Common myeloid progenitor, CD34-positive (primary cell): ENCODE results near the gene TTC9.
A peak's percentile ranks its signal among the peaks of the same experiment; 100 is the strongest.

Experiments used
- CTCF ChIA-PET: fragments of 350-600 bp; sonication (Branson Sonifier 250); formaldehyde crosslinking; loops from one replicate; lab custom pipeline; 2021; ENCODE audit warnings: antibody characterized with exemption; lab: Charles Lee
- POLR2A ChIA-PET: fragments of 350-600 bp; sonication (Branson Sonifier 250); formaldehyde crosslinking; loops from one replicate; lab custom pipeline; 2021; ENCODE audit warnings: antibody characterized with exemption; lab: Charles Lee
- DNase-seq, 3 donors: peaks; one replicate each; pipeline versions ENCODE4 v3.0.0 to v3.0.0-alpha.2; 2013
- H3K27ac ChIP-seq, 2 experiments: 1 replicate in 1 of 2; 2 replicates in 1 of 2; pipeline ENCODE4 v1.7.0; 2013; ENCODE audit warnings: inconsistent platforms in 2 of 2, low read length in 2 of 2, mild to moderate bottlenecking in 2 of 2, low read depth in 1 of 2, moderate library complexity in 1 of 2; ENCODE audit not compliant: severe bottlenecking in 2 of 2, insufficient read depth in 1 of 2, poor library complexity in 1 of 2
- H3K27me3 ChIP-seq, 5 experiments: replicated peaks in 2 of 5; 1 replicate in 3 of 5; 2 replicates in 2 of 5; pipeline versions ENCODE4 v1.6.1 to v1.7.0; 2013; ENCODE audit warnings: low read length in 4 of 5, mild to moderate bottlenecking in 2 of 5, moderate library complexity in 2 of 5, inconsistent platforms in 1 of 5; ENCODE audit not compliant: insufficient read depth in 5 of 5, control insufficient read depth in 4 of 5
- H3K36me3 ChIP-seq, 4 experiments: 1 replicate in 2 of 4; 2 replicates in 2 of 4; pipeline versions ENCODE4 v1.6.1 to v1.7.0; 2013; ENCODE audit warnings: low read length in 3 of 4, control low read depth in 1 of 4, mild to moderate bottlenecking in 1 of 4; ENCODE audit not compliant: control insufficient read depth in 4 of 4, insufficient read depth in 4 of 4
- H3K4me1 ChIP-seq, 4 experiments: 1 replicate in 3 of 4; 2 replicates in 1 of 4; pipeline versions ENCODE4 v1.6.1 to v1.7.1; 2013; ENCODE audit warnings: low read length in 3 of 4, mild to moderate bottlenecking in 3 of 4, control low read depth in 1 of 4, inconsistent platforms in 1 of 4, moderate library complexity in 1 of 4; ENCODE audit not compliant: control insufficient read depth in 4 of 4, insufficient read depth in 4 of 4; ENCODE audit errors: control extremely low read depth in 1 of 4
- H3K4me3 ChIP-seq, 7 experiments: 1 replicate in 4 of 7; 2 replicates in 3 of 7; pipeline versions ENCODE4 v1.5.1 to v1.7.0; 2013; ENCODE audit warnings: mild to moderate bottlenecking in 7 of 7, low read length in 6 of 7, moderate library complexity in 6 of 7, inconsistent platforms in 2 of 7, low read depth in 2 of 7, control low read depth in 1 of 7; ENCODE audit not compliant: insufficient read depth in 4 of 7, control insufficient read depth in 1 of 7; ENCODE audit errors: extremely low read depth in 1 of 7
- H3K9me3 ChIP-seq, 5 experiments: 1 replicate in 4 of 5; 2 replicates in 1 of 5; pipeline versions ENCODE4 v1.6.1 to v1.7.1; 2013; ENCODE audit warnings: low read length in 4 of 5, mild to moderate bottlenecking in 2 of 5, inconsistent platforms in 1 of 5, low read depth in 1 of 5, moderate library complexity in 1 of 5; ENCODE audit not compliant: control insufficient read depth in 4 of 5, insufficient read depth in 2 of 5; ENCODE audit errors: control extremely low read depth in 1 of 5
- WGBS: methylation state at CpG from one replicate; pipeline ENCODE4 v1.1.5; 2013; ENCODE audit not compliant: insufficient coverage; 5-methylcytosine and 5-hydroxymethylcytosine counted together

TTC9 gene

DNA sequence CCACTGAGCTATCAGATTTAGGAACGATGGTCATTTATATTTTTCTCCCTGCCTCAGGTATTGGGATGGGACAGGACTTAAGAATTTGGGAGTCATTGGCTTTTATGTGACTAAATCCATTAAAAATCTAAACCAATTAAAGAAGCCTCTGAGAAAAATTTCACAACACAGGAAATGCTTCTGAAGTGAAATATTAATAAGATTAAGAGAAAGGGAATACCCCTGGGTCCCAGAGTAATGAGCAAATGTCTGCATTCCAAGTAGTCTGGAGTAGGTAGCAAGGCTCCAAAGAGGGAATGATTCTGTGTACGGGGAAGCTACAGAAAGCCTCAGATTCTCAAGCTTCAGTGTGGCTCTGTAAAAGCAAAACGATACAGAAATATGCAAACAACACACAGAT lies 40.6 kb upstream of the TTC9 start:
- no peak for DNase-seq
- no peak overlapping the region for H3K27ac ChIP-seq

DNA sequence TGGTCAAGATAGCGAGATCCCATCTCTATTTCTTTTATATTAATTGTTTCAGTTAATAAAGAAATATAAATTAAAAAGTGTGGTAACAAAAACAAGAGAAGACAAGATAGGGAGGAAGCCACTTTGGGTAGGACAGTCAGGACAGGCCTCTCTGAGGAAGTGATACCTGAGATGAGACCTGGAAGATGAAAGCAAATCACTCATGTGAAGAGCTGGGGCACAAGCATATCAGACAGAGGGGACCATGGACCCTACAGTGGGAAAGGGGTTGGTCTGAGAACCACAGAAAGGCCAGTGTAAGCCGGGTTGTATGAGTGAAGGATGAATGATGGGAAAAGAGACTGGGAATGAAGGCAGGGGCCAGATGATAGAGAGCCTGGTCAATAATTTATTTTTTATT lies 39.5 kb upstream of the TTC9 start:
- no peak overlapping the region for H3K27ac ChIP-seq
- H3K36me3 ChIP-seq: peaks cover 0 to 3% (median 0%) of the 10 kb centered on the region in 4 experiments
- DNase-seq: no peak
- CTCF ChIA-PET: interaction anchor here (1.1 kb wide), 1 partner anchor 105 kb away, joined by 3 read pairs; no protein-coding TSS in a partner anchor
- 100% methylated on average over 1 of the region's 2 CpGs for WGBS
- peaks cover 0 to 21% (median 4%) of the 10 kb centered on the region in 5 experiments for H3K27me3 ChIP-seq
- H3K9me3 ChIP-seq: no peaks in the 10 kb centered on the region
- POLR2A ChIA-PET: no interaction called here
- peaks cover 4 to 20% (median 13%) of the 10 kb centered on the region in 4 experiments for H3K4me1 ChIP-seq
- no peak overlapping the region for H3K4me3 ChIP-seq

More for the DNA sequence above, 40.6 kb upstream of the TTC9 start:
- Histone ChIP-seq H3K4me3 (peak overlapping the region in 6 of 7 experiments; percentile 59 to 100 (median 73)), H3K36me3 (peaks cover 3 to 4% (median 3%) of the 10 kb centered on the region in 4 experiments), H3K4me1 (peaks cover 4 to 20% (median 13%) of the 10 kb centered on the region in 4 experiments), H3K27me3 (peaks cover 0 to 16% (median 4%) of the 10 kb centered on the region in 5 experiments), H3K9me3 (no peaks in the 10 kb centered on the region)
- ChIA-PET POLR2A (no interaction called here), CTCF (no interaction called here)
- WGBS: no CpG with 5 or more reads among the region's 3 CpGs

DNA sequence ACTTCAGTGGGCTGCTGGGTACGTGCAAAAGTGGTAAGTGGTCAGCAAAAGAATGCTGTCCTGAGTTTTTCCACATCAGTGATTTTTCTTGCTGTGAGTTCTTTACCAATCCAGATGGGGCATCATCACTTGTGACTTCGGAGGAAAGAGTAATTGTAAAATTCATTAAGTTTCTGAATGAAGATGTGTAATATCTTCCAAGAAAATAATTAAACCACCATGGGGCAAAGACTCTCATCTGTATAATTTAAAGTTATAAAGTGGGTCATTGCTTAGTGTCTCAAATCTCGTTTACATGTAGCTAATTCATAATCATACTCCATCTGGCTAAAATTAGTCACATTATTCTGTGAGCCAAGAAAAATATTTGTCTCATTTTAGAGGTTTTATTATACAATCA lies 30.5 kb upstream of the TTC9 start:
- POLR2A ChIA-PET: no interaction called here
- Histone ChIP-seq H3K36me3 (no peaks in the 10 kb centered on the region), H3K4me3 (no peak overlapping the region), H3K27ac (no peak overlapping the region), H3K4me1 (no peaks in the 10 kb centered on the region), H3K9me3 (no peaks in the 10 kb centered on the region), H3K27me3 (peaks cover 0 to 4% (median 0%) of the 10 kb centered on the region in 5 experiments)
- WGBS: no CpG with 5 or more reads among the region's 3 CpGs
- DNase-seq: no peak
- CTCF ChIA-PET: interaction anchor here (1.3 kb wide), 1 partner anchor 9 kb away, joined by 3 read pairs; no protein-coding TSS in a partner anchor

DNA sequence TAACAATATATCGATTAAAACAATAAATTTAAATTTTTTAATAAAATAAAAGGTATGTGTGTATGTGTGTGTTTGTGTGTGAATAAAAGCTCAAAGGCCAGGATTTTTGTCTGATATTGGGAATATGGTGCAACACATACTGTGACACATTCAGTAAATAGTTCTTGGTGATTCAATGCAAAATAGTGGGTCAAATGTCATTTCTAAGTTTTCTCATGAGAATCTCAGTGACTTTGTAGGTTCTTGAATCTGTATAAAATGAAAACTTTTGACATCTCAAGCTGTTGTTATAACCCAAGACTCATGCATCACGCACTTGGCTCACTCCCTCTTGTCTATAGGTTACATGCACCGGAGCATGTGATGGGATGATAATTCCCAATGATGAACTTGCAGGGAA lies 25.1 kb upstream of the TTC9 start:
- Histone ChIP-seq H3K27ac (no peak overlapping the region), H3K27me3 (peaks cover 0 to 4% (median 0%) of the 10 kb centered on the region in 5 experiments), H3K9me3 (no peaks in the 10 kb centered on the region), H3K4me1 (no peaks in the 10 kb centered on the region), H3K4me3 (no peak overlapping the region), H3K36me3 (no peaks in the 10 kb centered on the region)
- no peak for DNase-seq
- ChIA-PET POLR2A (no interaction called here), CTCF (interaction anchor here (1.2 to 1.6 kb wide), 2 partner anchors 86 to 98 kb away, joined by 3 to 4 read pairs; no protein-coding TSS in a partner anchor)
- 100% methylated on average over 1 of the region's 3 CpGs for WGBS

DNA sequence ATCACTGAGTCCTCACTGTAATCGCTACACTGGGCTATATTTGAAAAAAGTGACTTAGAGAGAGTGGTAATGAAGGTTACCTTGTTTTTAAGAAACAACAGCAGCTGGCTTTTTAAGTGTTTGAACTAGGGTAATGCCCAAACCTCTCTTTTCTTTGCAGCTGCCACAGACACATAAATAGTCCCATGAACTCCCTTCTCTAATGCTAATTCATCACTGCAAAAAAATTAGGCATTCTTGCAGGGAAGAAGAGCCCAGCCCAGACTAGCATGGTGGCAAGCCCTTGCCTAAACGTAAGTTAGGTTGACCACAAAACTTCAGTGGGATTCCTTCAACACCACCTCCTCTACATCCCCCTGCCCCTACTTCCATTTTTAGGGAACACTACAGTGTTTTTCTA lies 23.4 kb upstream of the TTC9 start:
- POLR2A ChIA-PET: no interaction called here
- Histone ChIP-seq H3K4me1 (no peaks in the 10 kb centered on the region), H3K9me3 (peaks cover 0 to 4% (median 0%) of the 10 kb centered on the region in 5 experiments), H3K4me3 (no peak overlapping the region), H3K36me3 (no peaks in the 10 kb centered on the region), H3K27me3 (peaks cover 0 to 4% (median 0%) of the 10 kb centered on the region in 5 experiments), H3K27ac (no peak overlapping the region)
- CTCF ChIA-PET: interaction anchor here (1.0 to 7.3 kb wide), 5 partner anchors 39 to 200 kb away, joined by 3 to 59 read pairs (median 3); no protein-coding TSS in a partner anchor
- 90% methylated on average over 2 of the region's 2 CpGs for WGBS
- no peak for DNase-seq

DNA sequence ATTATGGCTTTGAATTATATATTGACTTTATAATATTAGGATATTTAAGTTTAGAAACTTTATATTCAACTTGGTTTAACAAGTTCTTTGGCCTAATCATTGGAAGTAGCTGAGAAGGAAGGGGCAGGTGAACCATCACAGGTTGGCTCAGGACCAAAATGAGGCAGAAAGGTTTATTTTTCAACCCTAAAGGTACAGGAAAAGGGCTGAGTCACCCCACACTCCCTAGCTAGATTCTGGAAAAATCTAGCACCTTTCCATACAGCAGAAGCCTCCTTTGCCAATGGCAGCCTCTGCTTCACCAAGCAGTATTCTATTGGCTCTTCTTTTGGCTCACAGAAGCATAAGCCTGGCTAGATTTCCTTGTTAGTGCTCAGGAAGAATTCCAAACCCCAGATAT lies 22.0 kb upstream of the TTC9 start:
- Histone ChIP-seq H3K36me3 (no peaks in the 10 kb centered on the region), H3K9me3 (peaks cover 0 to 10% (median 0%) of the 10 kb centered on the region in 5 experiments), H3K27me3 (peaks cover 0 to 4% (median 0%) of the 10 kb centered on the region in 5 experiments), H3K4me3 (no peak overlapping the region), H3K4me1 (no peaks in the 10 kb centered on the region), H3K27ac (no peak overlapping the region)
- POLR2A ChIA-PET: interaction anchor here (0.5 kb wide), 1 partner anchor 77 kb away, joined by 3 read pairs; no protein-coding TSS in a partner anchor
- CTCF ChIA-PET: interaction anchor here (0.9 to 7.3 kb wide), 5 partner anchors 13 to 198 kb away, joined by 3 to 59 read pairs (median 3); no protein-coding TSS in a partner anchor
- DNase-seq: no peak

DNA sequence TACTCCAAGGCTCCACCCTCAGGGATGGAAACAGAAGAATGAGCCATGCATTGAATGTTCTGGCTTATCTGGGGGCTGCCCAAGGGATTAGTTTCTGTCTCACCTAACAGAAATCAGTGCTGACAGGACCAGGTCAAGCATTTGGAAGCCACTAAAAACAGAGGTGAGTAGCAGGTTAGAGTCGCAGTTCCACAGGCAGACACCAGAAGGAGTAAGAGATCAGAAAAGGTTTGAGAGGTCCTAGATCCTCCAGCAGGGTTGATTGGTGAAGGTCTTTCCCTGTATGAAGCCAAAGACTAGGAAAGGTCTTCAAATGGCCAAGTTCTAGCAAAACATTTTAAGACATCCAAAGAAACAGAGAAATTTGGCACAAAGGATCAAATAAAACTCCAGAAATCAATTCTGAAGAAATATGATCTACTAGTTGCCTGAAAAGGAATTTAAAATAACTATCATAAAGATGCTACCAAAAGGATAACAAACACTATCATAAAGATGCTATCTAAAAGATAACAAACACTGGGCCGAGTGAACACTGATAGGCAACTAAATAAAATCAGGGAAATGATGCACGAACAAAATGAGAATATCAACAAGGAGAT lies 19.5 kb upstream of the TTC9 start:
- peaks cover 0 to 24% (median 2%) of the 10 kb centered on the region in 5 experiments for H3K9me3 ChIP-seq
- no peak overlapping the region for H3K27ac ChIP-seq
- H3K4me1 ChIP-seq: no peaks in the 10 kb centered on the region
- ChIA-PET CTCF (interaction anchor here (0.9 to 7.3 kb wide), 11 partner anchors 9 to 196 kb away, joined by 3 to 59 read pairs (median 6); no protein-coding TSS in a partner anchor), POLR2A (no interaction called here)
- no peak overlapping the region for H3K4me3 ChIP-seq
- peak; percentile 54 to 68 (median 58) for DNase-seq
- no peaks in the 10 kb centered on the region for H3K36me3 ChIP-seq
- WGBS: 0% methylated on average over 1 of the region's 3 CpGs
- peaks cover 0 to 4% (median 0%) of the 10 kb centered on the region in 5 experiments for H3K27me3 ChIP-seq
